GM23338 (cell line): Measurements from ENCODE around the gene GNAI2. TPM values are rescaled to one million over a fixed set of nuclear protein-coding genes. Genes with fewer than 3 reads are reported as not detected.

Experiments
- ATAC-seq: fragments of 200-7000 bp; cut with Tn5 transposase; 3 replicates; pipeline ENCODE4 v1.9.1; 2020
- DNase-seq: peaks from one replicate; pipeline ENCODE4 v3.0.0-alpha.2; 2015; ENCODE audit warnings: low spot score
- H2AFZ ChIP-seq: fragments of 200-600 bp; sonication (generic); 2 replicates; pipeline ENCODE4 v1.8.0; 2016; ENCODE audit warnings: antibody characterized with exemption, mild to moderate bottlenecking, moderate library complexity
- H3F3A ChIP-seq: fragments of 200-600 bp; sonication (generic); replicated peaks from 2 replicates; pipeline ENCODE4 v1.8.0; 2017; ENCODE audit warnings: antibody characterized with exemption, mixed run types, low read depth
- H3K27ac ChIP-seq: fragments of 200-600 bp; sonication (generic); 2 replicates; pipeline ENCODE4 v1.6.1; 2016; ENCODE audit warnings: low read depth
- H3K27me3 ChIP-seq: fragments of 200-600 bp; sonication (generic); 2 replicates; pipeline ENCODE4 v1.8.0; 2016; ENCODE audit warnings: mild to moderate bottlenecking, mixed run types, moderate library complexity; ENCODE audit not compliant: insufficient read depth
- H3K36me3 ChIP-seq: fragments of 200-600 bp; sonication (generic); 2 replicates; pipeline ENCODE4 v1.8.0; 2016; ENCODE audit warnings: mild to moderate bottlenecking; ENCODE audit not compliant: insufficient read depth
- H3K4me1 ChIP-seq: fragments of 200-600 bp; sonication (generic); 2 replicates; pipeline ENCODE4 v1.8.0; 2016; ENCODE audit warnings: mild to moderate bottlenecking, moderate library complexity; ENCODE audit not compliant: insufficient read depth
- H3K4me2 ChIP-seq: fragments of 200-600 bp; sonication (generic); 2 replicates; pipeline ENCODE4 v1.7.1; 2017; ENCODE audit warnings: mixed run types
- H3K4me3 ChIP-seq: fragments of 200-600 bp; sonication (generic); 2 replicates; pipeline ENCODE4 v1.6.1; 2016; ENCODE audit warnings: mixed run types
- H3K79me2 ChIP-seq: fragments of 200-600 bp; sonication (generic); replicated peaks from 2 replicates; pipeline ENCODE4 v1.8.0; 2017; ENCODE audit warnings: mild to moderate bottlenecking; ENCODE audit not compliant: insufficient read depth
- H3K9me2 ChIP-seq: fragments of 200-600 bp; sonication (generic); 2 replicates; pipeline ENCODE4 v1.8.0; 2017; ENCODE audit not compliant: insufficient read depth
- H4K20me1 ChIP-seq: fragments of 200-600 bp; sonication (generic); replicated peaks from 2 replicates; pipeline ENCODE4 v1.8.0; 2017; ENCODE audit warnings: mild to moderate bottlenecking; ENCODE audit not compliant: insufficient read depth
- H3K27ac Mint-ChIP-seq: 2 replicates; pipeline ENCODE4 v1.8.0; 2020; ENCODE audit warnings: inconsistent platforms, mild to moderate bottlenecking, moderate library complexity, mixed read lengths
- H3K27me3 Mint-ChIP-seq: 3 replicates; pipeline ENCODE4 v1.8.0; 2022; ENCODE audit warnings: low read depth, mild to moderate bottlenecking, moderate library complexity, mixed read lengths, inconsistent platforms; ENCODE audit not compliant: insufficient read depth, poor library complexity
- H3K36me3 Mint-ChIP-seq: 3 replicates; pipeline ENCODE4 v1.8.0; 2021; ENCODE audit warnings: low read depth, mild to moderate bottlenecking, inconsistent platforms, moderate library complexity, mixed read lengths
- H3K4me1 Mint-ChIP-seq: 3 replicates; pipeline ENCODE4 v1.8.0; 2020; ENCODE audit warnings: mild to moderate bottlenecking, inconsistent platforms, mixed read lengths
- H3K4me3 Mint-ChIP-seq: 3 replicates; pipeline ENCODE4 v1.8.0; 2021; ENCODE audit warnings: moderate library complexity, mild to moderate bottlenecking, inconsistent platforms, mixed read lengths
- H3K9me3 Mint-ChIP-seq: 3 replicates; pipeline ENCODE4 v1.8.0; 2020; ENCODE audit warnings: moderate library complexity, mild to moderate bottlenecking, inconsistent platforms, mixed read lengths
- EZH2phosphoT487 ChIP-seq: fragments of 200-600 bp; sonication (generic); IDR thresholded peaks from one replicate; pipeline ENCODE4 v1.8.1; 2018; ENCODE audit warnings: antibody characterized with exemption; ENCODE audit not compliant: unreplicated experiment
- JUNB ChIP-seq: IDR thresholded peaks from one replicate; pipeline ENCODE4 v1.6.1; 2016; ENCODE audit warnings: antibody characterized with exemption; ENCODE audit not compliant: unreplicated experiment
- NANOG ChIP-seq: IDR thresholded peaks from 2 replicates; pipeline ENCODE4 v1.6.1; 2016; ENCODE audit warnings: antibody characterized with exemption, borderline replicate concordance
- STAT1 ChIP-seq: IDR thresholded peaks from one replicate; pipeline ENCODE4 v1.6.1; 2016; ENCODE audit warnings: antibody characterized with exemption; ENCODE audit not compliant: unreplicated experiment
- ZNF114 ChIP-seq: fragments of 250-450 bp; sonication (Bioruptor Pico); IDR thresholded peaks from 2 replicates; pipeline ENCODE4 v1.5.0; 2020; ENCODE audit warnings: mild to moderate bottlenecking, moderate library complexity
- polyA plus RNA-seq: library from polyadenylated mRNA; unstranded; fragments of >200 nt; fragmentation: Nextera tagmentation; extraction: Ambion mirVana; gene quantifications from 2 replicates; pipeline ENCODE4 v1.2.1, GENCODE V29; 2016
- total RNA-seq: library from RNA; depleted of rRNA; stranded (reverse); fragments of >200 nt; shearing (Covaris generic); gene quantifications from 2 replicates; pipeline ENCODE4 v1.2.3, GENCODE V29; 2014
- TF ChIP-seq, protein P1 (sequence below): IDR thresholded peaks from one replicate; pipeline ENCODE4 v1.6.1; 2018; ENCODE audit warnings: antibody characterized with exemption; ENCODE audit not compliant: unreplicated experiment

Gene GNAI2
- total and polyA plus RNA-seq, 2 experiments from 2014 or later = 138 to 153 TPM

DNA sequence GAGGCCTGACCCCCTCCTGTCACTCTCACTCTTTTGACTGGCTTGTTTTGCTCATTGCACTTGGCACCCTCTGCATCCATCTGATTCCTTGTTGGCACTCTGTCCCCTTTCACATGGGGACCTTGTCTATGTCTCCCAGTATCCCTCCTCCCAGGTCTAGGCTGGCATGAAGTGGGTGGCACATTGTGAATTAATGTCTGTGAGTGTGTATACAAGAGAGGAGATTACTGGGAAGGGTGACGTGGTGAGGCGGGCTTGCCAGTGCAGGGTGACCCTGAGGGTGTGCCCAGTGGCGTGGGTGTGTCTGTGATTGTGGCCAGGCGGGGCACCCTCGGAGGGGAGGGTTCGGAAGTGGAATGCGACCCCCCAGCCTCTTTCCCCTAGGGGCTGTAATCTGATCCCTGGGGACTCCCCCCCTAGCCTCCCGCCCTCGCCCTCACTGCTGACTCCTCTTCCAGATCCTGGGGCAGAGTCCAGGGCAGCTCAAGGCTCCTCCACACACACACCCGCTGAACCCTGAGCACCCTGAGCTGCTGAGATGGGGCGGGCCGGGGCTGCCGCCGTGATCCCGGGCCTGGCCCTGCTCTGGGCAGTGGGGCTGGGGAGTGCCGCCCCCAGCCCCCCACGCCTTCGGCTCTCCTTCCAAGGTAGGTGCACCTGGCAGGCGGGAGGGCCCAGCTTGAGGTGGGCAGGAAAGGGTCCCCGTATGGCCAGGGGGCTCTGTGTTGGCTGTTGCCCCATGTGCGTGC is 32.9 kb downstream of the GNAI2 start, which contains the start of gene SEMA3B:
Gene SEMA3B (plus strand): TSS at position 445 of the 749 bp plus-strand sequence. CDS start 94 bp downstream, at position 539.
- H3F3A ChIP-seq = 0 out of 2 replicates have a peak, but pooled peaks cover 8% of the 10 kb centered on the region
- Mint-ChIP-seq H3K4me3 (no peak within 1 kb of the TSS; the same call in 2 of the 3 replicates), H3K36me3 (no peaks in the 10 kb centered on the region), H3K4me1 (peaks cover 57% of the 10 kb centered on the region), H3K27ac (peak within 1 kb of the TSS; percentile 52; the same call in 1 of the 2 replicates), H3K27me3 (peaks cover 26% of the 10 kb centered on the region), H3K9me3 (no peaks in the 10 kb centered on the region)
- no peak for TF ChIP-seq ZNF114
- no peak for TF ChIP-seq JUNB
- TF ChIP-seq NANOG = no peak
- TF ChIP-seq EZH2phosphoT487 = no peak
- TF ChIP-seq, protein P1, sequence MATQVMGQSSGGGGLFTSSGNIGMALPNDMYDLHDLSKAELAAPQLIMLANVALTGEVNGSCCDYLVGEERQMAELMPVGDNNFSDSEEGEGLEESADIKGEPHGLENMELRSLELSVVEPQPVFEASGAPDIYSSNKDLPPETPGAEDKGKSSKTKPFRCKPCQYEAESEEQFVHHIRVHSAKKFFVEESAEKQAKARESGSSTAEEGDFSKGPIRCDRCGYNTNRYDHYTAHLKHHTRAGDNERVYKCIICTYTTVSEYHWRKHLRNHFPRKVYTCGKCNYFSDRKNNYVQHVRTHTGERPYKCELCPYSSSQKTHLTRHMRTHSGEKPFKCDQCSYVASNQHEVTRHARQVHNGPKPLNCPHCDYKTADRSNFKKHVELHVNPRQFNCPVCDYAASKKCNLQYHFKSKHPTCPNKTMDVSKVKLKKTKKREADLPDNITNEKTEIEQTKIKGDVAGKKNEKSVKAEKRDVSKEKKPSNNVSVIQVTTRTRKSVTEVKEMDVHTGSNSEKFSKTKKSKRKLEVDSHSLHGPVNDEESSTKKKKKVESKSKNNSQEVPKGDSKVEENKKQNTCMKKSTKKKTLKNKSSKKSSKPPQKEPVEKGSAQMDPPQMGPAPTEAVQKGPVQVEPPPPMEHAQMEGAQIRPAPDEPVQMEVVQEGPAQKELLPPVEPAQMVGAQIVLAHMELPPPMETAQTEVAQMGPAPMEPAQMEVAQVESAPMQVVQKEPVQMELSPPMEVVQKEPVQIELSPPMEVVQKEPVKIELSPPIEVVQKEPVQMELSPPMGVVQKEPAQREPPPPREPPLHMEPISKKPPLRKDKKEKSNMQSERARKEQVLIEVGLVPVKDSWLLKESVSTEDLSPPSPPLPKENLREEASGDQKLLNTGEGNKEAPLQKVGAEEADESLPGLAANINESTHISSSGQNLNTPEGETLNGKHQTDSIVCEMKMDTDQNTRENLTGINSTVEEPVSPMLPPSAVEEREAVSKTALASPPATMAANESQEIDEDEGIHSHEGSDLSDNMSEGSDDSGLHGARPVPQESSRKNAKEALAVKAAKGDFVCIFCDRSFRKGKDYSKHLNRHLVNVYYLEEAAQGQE = no peak
- TF ChIP-seq STAT1 = no peak
- H3K4me1 ChIP-seq = peaks cover 47% of the 10 kb centered on the region
- H2AFZ ChIP-seq = no peak within 1 kb of the TSS
- no peak within 1 kb of the TSS for H3K27ac ChIP-seq
- ATAC-seq (peak; percentile 1; the same call in 1 of the 3 replicates), DNase-seq (no peak)
- H3K79me2 ChIP-seq = no peaks in the 10 kb centered on the region
- H3K27me3 ChIP-seq = peaks cover 10% of the 10 kb centered on the region
- no peak within 1 kb of the TSS for H3K4me2 ChIP-seq
- no peaks in the 10 kb centered on the region for H4K20me1 ChIP-seq
- no peaks in the 10 kb centered on the region for H3K9me2 ChIP-seq
- no peaks in the 10 kb centered on the region for H3K36me3 ChIP-seq
- H3K4me3 ChIP-seq = no peak within 1 kb of the TSS

DNA sequence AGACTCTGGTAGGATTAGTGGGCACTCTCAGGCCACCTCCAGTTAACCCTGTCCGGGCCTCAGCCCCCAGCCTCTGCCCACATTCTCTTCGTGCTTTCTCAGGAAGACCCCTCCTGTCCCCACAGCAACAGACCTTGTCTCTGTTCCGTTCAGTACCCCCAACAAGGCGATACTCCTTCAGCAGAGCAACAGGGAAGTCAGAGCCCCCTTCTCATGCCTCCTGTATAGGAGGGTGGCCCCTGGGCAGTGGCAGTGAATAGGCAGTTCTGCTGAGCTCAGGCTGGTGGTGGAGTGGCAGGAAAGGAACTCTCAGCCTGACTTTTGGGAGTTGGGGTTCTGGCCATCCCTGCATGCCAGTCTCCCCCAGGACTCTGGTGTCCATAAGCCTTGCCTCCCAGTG is 33.5 kb downstream of the GNAI2 start:
- H3K79me2 ChIP-seq = no peaks in the 10 kb centered on the region
- H3K4me2 ChIP-seq = no peak overlapping the region
- H4K20me1 ChIP-seq = no peaks in the 10 kb centered on the region
- DNase-seq = no peak
- no peak overlapping the region for H2AFZ ChIP-seq
- Mint-ChIP-seq H3K4me1 (peaks cover 56% of the 10 kb centered on the region), H3K9me3 (no peaks in the 10 kb centered on the region), H3K36me3 (no peaks in the 10 kb centered on the region), H3K27me3 (peaks cover 29% of the 10 kb centered on the region), H3K27ac (peak overlapping the region; percentile 5; the same call in 1 of the 2 replicates), H3K4me3 (no peak overlapping the region; the same call in 2 of the 3 replicates)
- H3K4me3 ChIP-seq = no peak overlapping the region
- H3F3A ChIP-seq = 0 out of 2 replicates have a peak, but pooled peaks cover 8% of the 10 kb centered on the region
- no peak overlapping the region for H3K27ac ChIP-seq
- no peaks in the 10 kb centered on the region for H3K9me2 ChIP-seq
- no peak for TF ChIP-seq STAT1
- no peak for TF ChIP-seq ZNF114
- no peak for ATAC-seq
- peaks cover 16% of the 10 kb centered on the region for H3K27me3 ChIP-seq
- H3K36me3 ChIP-seq = no peaks in the 10 kb centered on the region
- H3K4me1 ChIP-seq = peaks cover 45% of the 10 kb centered on the region
